Gastroesophageal sphincter (tissue), 3 donors: ENCODE measurements around the gene RAB24.

Source experiments
- EP300 ChIP-seq: sonication (generic); formaldehyde crosslinking; IDR thresholded peaks from one replicate; pipeline ENCODE4 v1.6.1; 2017; ENCODE audit warnings: antibody characterized with exemption, mild to moderate bottlenecking
- POLR2A ChIP-seq, 2 donors: fragments of 450-650 bp; IDR thresholded peaks; one replicate each; pipeline ENCODE4 v1.6.1; 2017; ENCODE audit warnings: antibody characterized with exemption in 2 of 2, mild to moderate bottlenecking in 2 of 2, moderate library complexity in 1 of 2
- POLR2AphosphoS5 ChIP-seq: sonication (generic); formaldehyde crosslinking; IDR thresholded peaks from one replicate; pipeline ENCODE4 v1.6.1; 2017; ENCODE audit warnings: antibody characterized with exemption
- TF ChIP-seq, protein P1 (sequence below), 4 experiments: fragments of 200-600 bp in 2 of 4; fragments of 450-650 bp in 2 of 4; sonication (generic) in 1 of 4; IDR thresholded peaks; one replicate each; pipeline ENCODE4 v1.5.1; 2017 to 2019; ENCODE audit warnings: antibody characterized with exemption in 4 of 4, mild to moderate bottlenecking in 2 of 4, moderate library complexity in 2 of 4

DNA sequence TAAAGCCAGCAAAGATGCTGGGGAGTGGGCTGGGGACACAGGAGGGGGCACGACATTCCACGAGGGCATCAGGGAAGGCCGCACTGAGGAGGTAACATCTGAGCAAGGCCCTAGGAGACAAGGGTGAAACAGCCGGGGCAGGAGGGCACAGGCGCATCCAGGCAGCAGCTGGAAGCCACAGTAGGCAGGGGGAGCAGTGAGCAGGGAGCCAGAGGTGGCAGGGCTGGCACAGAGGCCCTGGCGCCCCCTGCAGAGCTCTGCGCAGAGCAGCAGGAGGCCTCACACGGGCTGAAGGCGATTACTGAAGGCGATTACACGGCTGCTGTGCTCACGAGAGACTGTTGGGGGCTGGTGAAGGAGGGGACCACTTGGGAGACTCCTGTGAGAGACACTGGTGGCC lies 32.6 kb upstream of the RAB24 start:
- TF ChIP-seq, protein P1, sequence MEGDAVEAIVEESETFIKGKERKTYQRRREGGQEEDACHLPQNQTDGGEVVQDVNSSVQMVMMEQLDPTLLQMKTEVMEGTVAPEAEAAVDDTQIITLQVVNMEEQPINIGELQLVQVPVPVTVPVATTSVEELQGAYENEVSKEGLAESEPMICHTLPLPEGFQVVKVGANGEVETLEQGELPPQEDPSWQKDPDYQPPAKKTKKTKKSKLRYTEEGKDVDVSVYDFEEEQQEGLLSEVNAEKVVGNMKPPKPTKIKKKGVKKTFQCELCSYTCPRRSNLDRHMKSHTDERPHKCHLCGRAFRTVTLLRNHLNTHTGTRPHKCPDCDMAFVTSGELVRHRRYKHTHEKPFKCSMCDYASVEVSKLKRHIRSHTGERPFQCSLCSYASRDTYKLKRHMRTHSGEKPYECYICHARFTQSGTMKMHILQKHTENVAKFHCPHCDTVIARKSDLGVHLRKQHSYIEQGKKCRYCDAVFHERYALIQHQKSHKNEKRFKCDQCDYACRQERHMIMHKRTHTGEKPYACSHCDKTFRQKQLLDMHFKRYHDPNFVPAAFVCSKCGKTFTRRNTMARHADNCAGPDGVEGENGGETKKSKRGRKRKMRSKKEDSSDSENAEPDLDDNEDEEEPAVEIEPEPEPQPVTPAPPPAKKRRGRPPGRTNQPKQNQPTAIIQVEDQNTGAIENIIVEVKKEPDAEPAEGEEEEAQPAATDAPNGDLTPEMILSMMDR (IDR thresholded peaks at IDR 0.05), result no peak
- TF ChIP-seq POLR2A (IDR thresholded peaks at IDR 0.05), result no peak
- TF ChIP-seq POLR2AphosphoS5, result no peak
- no peak for TF ChIP-seq EP300
